NCI-H1105 (cell line): Measurements from ENCODE around the gene FAM168A.

Experiments used
- DNase-seq: peaks from one replicate; lab custom pipeline; 2025; lab: John Stamatoyannopoulos, UW

FAM168A gene

DNA sequence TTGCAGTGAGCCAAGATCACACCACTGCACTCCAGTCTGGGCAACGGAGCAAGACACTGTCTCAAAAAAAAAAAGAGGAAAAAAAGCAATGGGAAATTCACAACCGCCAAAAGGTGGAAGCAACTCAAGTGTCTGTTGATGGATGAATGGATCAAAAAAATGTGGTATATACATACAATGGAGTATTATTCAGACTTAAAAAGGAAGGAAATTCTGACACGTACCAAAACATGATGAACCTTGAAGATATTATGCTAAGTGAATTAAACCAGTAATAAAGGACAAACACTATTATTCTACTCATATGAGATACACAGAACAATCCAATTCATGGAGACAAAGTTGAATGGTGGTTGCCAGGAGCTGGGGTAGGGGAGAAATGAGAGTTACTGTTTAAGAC is 40.9 kb downstream of the FAM168A start:
- DNase-seq, result no peak

DNA sequence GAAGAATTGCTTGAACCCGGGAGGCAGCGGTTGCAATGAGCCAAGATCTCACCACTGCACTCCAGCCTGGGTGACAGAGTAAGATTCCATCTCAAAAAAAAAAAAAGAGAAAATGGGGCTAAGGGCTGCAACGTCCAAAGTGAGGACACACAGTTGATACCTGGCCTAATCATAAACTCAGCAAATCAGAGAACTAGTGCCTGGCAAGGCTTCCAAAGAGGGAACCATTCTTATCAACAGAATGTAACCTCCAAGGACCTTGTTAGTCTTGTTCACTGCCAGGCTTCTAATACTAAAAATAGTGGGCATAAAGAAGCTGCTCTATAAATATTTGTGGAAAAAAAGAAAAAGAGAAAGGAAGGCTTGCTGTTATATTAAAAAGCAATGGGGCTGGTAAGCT is 42.3 kb downstream of the FAM168A start:
- no peak for DNase-seq

DNA sequence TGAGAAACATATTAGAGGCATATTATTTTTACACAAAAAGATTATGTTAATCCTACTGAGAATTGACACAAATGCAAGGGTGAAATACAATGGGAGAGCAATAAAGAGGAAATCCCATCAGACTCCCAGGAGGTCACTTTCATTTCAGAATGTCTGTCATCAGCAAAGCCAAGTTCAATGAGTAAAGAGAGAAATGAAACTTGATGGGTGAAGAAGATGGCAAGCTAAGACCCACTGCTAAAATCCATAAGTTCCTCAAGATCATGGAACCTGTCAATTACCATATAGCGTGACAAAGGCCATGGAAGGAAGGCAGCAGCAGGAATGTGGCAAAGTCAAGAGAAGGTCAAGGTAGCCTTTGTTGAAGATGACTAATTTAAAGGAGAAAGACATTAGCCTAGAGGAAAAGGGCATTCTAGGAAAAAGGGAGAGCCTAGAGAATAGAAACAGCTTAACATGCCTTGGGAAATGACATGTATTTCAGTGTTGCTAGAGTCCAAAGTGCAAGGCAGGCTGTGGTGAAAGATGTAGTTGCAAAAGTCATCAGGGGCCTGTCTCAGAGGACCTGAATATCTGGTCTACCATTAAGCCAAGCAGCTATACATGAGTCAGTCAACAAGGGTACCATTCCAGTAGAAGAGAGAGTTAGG is 43.1 kb downstream of the FAM168A start:
- no peak for DNase-seq

GRCh38 chr11:73553266-73553665 is 44.6 kb downstream of the FAM168A start:
- DNase-seq, result no peak

DNA sequence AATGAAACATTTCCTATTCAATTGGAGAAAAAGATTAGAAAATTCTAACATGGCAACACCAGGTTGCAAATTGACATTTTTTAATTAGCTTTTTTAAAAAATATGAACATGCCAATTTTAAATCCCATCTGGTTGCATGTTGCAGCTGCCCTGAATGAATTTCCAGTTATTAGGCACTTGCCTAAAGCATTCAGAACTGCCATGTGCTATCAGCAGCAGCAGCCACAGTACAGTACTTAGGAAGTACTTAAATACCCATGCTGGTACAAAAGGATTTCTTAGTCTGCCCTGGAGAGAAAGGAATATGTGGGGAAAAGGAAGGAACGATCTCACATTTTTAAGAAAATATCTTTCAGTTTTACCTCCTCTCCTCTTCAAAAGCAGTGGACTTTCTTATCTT is 46.2 kb downstream of the FAM168A start:
- no peak for DNase-seq

- no peak for DNase-seq
Measured at GRCh38 chr11:73549376-73549775, 48.5 kb downstream of the FAM168A start.

DNA sequence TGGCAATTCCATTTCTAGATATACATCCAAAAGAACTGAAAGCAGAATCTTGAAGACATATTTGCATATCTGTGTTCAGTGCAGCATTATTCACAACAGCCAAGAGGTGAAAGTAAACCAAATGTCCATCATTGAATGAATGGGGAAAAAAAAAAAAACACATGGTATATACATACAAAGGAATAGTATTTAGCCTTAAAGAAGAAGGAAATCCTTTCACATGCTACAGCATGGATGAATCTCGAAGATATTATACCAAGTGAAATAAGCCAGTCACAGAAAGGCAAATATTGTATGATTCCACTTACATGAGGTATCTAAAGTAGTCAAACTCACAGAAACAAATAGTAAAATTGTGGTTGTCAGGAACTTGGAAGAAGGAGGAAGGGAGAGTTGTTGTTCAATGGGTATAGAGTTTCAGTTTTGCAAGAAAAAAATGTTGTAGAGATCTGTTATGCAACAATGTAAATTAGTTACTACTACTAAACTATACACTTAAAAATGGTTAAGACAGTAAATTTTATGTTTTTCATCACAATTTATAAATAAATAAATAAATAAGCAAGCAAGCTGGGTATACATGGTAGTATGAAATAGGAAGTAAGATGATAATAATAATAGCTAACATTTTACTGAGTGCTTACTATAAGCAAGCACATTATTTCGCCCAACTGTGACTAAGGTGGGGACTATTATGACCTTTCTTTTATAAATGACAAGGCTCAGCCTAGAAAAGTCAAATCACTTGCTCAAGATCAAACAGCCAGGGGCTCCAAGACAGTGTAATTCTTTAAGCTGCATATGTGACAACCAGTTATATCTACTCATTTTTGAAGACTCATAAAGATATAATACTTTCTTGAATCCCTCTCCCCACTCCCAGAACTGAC is 50.0 kb downstream of the FAM168A start:
- DNase-seq, result no peak

GRCh38 chr11:73542175-73542574 is 55.7 kb downstream of the FAM168A start:
- DNase-seq, result no peak

DNA sequence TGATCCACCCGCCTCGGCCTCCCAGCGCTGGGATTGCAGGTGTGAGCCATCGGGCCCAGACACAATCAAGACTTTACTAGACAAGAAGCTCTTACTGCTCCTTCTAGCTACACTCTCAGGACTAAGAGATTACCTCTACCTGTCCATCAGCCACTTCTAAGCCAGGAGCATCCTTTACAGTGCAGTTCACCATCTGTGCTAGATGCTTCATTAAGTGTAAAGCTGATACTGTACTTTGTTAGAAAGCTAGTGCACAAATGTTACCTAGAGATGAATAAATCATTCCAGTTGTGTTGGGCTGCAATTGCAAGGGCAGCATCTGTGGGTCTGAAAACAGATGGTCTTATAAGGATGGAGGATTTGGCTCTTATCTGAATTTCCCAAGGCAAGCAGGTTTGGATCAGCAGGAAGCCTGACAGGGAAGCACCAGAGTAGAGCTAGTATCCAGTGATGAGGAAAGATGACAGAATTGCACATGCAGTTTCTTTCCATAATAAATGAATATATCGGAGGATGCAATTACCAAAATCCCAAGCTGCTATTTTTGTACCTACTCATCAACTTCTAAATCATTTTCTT is 58.3 kb downstream of the FAM168A start:
- DNase-seq, result no peak

GRCh38 chr11:73538381-73538872 is 59.5 kb downstream of the FAM168A start:
- no peak for DNase-seq

GRCh38 chr11:73537969-73538368 is 59.9 kb downstream of the FAM168A start:
- no peak for DNase-seq

DNA sequence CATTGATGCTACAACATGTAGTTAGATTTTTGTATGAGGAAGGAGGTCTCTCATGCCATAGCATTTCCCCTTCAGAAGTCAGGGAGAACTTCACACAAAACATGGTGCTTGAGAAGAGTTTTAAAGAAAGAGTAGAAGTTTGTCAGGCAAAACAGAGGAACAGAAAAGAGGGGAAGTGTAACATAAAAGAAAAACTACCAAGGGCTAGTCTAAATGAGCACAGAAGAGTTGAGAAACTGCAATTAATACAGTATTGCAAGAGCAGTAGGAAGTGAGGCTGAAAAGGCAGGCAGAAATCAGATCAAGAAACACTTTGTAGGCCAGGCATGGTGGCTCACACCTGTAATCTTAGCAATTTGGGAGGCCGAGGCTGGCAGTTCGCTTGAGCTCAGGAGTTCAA is 61.0 kb downstream of the FAM168A start:
- no peak for DNase-seq

DNA sequence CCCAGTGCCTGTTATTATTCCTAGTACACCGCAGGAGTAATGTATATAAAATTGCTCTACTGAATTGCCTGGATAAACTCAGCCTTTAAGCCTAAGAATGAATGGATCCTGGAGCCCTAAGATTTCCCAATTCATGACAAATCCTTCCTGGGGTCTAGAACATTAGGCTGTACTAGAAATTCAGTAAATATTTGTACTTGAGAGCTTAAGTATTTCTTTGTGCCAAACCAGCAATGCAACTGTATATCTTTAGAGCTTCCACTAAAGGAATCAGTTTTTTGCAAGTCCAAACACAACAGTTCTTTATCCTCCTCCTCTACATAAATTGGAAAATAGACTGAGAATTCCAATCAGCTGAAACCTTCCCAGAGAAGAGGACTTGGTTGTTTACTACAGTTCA is 65.6 kb downstream of the FAM168A start:
- DNase-seq, result no peak

DNA sequence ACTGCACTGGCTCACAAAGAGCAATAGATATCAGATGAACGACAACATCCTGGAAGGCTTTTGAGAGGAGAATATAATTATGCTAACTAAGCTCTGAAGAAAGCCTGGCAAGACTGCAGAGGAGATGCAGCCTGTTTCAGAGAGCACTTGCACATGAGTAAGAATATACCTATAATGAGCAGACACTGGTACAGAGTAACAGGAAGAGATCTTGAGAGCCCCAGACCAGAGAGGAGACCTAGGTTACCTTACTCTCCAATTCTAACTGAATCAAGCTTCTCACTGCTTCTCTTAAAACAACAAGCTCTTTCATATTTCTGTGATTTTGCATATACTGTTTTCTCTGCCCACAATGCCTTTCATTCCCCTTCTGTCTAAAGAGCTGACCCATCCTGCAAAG is 66.5 kb downstream of the FAM168A start:
- DNase-seq, result no peak

DNA sequence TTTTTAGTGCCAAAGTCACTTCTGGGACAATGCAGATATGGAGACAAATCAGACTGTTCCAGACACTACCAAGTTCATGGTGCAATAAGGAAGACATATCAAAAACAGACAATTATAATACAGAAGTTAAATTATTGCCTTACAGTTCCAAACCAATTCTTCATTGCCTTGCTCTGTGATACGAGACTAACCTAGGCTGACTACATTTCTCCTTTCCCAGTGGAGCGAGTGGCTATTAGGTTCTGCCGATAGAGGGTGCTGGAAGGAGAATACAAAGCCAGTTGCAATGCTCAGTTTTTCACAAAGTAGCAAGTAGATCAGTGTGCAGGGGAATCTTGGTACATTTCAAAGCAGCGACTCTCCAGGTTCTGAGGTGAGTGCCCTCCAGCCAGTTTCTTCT is 67.8 kb downstream of the FAM168A start:
- DNase-seq, result no peak

- no peak for DNase-seq
Measured at GRCh38 chr11:73529204-73529530, 68.7 kb downstream of the FAM168A start.

GRCh38 chr11:73528483-73529203 is 69.3 kb downstream of the FAM168A start:
- DNase-seq, result no peak

GRCh38 chr11:73528013-73528412 is 69.9 kb downstream of the FAM168A start:
- no peak for DNase-seq

DNA sequence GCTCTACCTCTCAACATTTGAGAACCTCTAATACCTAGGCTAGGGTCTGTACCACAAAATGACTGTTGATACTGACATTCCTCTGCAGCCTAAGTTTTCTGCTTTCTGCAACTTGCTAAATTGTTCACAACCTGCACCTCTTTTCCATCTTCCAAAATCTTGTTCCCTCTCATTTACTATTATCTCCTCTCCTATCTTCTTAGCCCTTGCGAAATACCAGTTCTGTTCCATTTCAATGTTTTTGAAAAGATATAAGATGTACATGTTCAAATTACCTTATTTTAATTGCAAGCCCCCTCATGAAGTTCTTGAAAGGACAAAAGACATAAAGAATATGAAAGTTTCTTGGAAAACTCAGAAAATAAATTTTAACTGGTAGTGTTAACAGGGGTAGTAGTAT is 72.3 kb downstream of the FAM168A start:
- DNase-seq, result no peak

DNA sequence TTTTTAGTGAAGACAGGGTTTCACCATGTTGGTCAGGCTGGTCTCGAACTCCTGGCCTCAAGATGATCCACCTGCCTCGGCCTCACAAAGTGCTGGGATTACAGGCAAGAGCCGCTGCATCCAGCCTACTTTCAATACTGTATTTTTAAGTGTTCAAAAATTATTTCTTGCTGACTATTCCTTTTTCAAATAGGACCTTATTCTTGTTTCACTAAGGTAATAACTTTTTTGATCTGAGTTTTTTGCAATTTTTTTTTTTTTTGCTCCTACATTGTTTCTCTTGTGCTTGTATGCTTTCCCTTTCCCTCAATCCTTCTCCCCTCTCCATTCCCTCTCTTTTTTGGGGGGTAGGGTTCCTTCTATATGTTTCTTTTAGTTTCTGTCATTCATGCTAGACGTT is 73.1 kb downstream of the FAM168A start:
- DNase-seq, result no peak

DNA sequence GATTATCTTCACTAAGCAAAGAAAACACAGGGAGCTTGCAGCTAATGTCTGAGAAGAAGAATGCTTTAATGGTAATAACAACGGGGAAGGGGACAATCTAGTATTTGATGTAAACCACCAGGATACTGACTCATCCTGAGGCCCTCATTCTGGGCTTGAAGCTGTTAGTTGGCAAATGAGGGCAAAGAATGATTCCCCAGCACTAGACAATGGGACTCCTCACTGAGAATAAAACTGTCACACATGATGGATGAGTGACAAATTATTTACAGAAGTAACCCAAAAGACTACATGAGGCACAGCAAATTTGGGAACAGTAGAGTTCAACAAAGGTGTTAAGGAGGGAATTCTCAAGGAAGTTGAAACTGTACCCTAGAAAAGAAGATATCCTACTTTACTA is 76.3 kb downstream of the FAM168A start:
- no peak for DNase-seq

DNA sequence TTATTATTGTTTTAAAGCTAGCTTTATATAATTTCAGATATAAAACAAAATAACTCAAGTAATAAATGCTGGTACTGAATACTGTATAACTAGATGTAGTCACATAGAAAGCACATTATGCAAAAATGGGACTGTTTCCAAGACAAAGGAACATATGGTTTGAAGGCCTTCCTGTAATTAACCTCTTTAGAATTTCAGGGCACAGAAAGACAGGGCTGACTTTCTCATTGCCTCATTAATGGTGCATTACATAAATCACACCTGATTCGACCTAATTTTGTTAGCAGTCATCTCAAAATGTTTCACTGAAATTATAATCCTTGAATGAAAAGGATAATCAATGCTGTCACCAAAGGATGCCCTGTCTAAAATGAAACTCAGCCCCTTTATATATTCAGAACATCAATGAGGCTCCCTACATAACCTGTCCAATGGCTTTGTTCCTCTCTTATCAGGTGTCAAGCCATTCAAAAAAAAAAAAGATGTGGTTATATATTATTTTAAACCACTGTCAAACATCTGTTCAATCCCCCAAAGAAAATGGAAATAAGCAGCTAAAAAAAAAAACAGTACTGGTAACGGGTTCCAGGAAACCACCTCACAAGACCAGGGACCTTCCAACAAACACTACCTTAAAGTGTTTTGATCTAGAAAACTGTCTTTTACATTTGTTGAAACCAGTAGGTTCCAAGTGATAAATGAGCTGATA is 77.4 kb downstream of the FAM168A start:
- DNase-seq, result peak; percentile 30
